ENCODE results near the gene SCML1. TPM values are rescaled to one million over a fixed set of nuclear protein-coding genes. Genes with fewer than 3 reads are reported as not detected.

The SCML1 gene
- polyA plus RNA-seq, 1 of the 3 experiments (the other 2 are of a cell fraction) = 10.7 TPM

GRCh38 chrX:17803449-17803848 is 66.2 kb downstream of the SCML1 start (continued):
- TF ChIP-seq REST (IDR thresholded peaks at IDR 0.05; ENCODE audit: low read depth, low read length) (no peak), USF1 (IDR thresholded peaks at IDR 0.05; ENCODE audit: borderline replicate concordance, low read depth) (no peak)

Other genes with a start within 250 kb of the SCML1 start
- 0.03 and 0.07 TPM in 2 replicates for gene RAI2, start 123.8 kb downstream of the SCML1 start, polyA plus RNA-seq (2012; rRNA removed)

Data from SK-N-SH (cell line).